Activated naive CD8-positive, alpha-beta T cell (primary cell): ENCODE results near the gene RYR2.

Source experiments
- H3K27ac Mint-ChIP-seq: one replicate; pipeline ENCODE4 v1.8.0; 2021; ENCODE audit warnings: mixed read lengths
- H3K27me3 Mint-ChIP-seq: one replicate; pipeline ENCODE4 v1.8.0; 2021; ENCODE audit warnings: mixed read lengths
- H3K36me3 Mint-ChIP-seq: one replicate; pipeline ENCODE4 v1.8.0; 2021; ENCODE audit warnings: mixed read lengths
- H3K4me1 Mint-ChIP-seq: one replicate; pipeline ENCODE4 v1.8.0; 2021; ENCODE audit warnings: low read depth, mixed read lengths
- H3K4me3 Mint-ChIP-seq: one replicate; pipeline ENCODE4 v1.8.0; 2021; ENCODE audit warnings: mild to moderate bottlenecking, mixed read lengths
- H3K9me3 Mint-ChIP-seq: one replicate; pipeline ENCODE4 v1.8.0; 2021; ENCODE audit warnings: low read depth, mixed read lengths

Gene RYR2

GRCh38 chr1:237740846-237741245 is 698.9 kb downstream of the RYR2 start:
- H3K36me3 Mint-ChIP-seq = no peaks in the 10 kb centered on the region
- H3K9me3 Mint-ChIP-seq = peaks cover 10% of the 10 kb centered on the region
- no peak overlapping the region for H3K27ac Mint-ChIP-seq
- no peaks in the 10 kb centered on the region for H3K27me3 Mint-ChIP-seq
- no peak overlapping the region for H3K4me3 Mint-ChIP-seq
- peaks cover 2% of the 10 kb centered on the region for H3K4me1 Mint-ChIP-seq

GRCh38 chr1:237745545-237745944 is 703.6 kb downstream of the RYR2 start:
- Mint-ChIP-seq H3K36me3 (no peaks in the 10 kb centered on the region), H3K9me3 (no peaks in the 10 kb centered on the region), H3K4me3 (no peak overlapping the region)

GRCh38 chr1:237748171-237748960 is 706.4 kb downstream of the RYR2 start:
- Mint-ChIP-seq H3K27ac (no peak overlapping the region), H3K27me3 (no peaks in the 10 kb centered on the region), H3K9me3 (peaks cover 3% of the 10 kb centered on the region), H3K4me3 (no peak overlapping the region), H3K36me3 (no peaks in the 10 kb centered on the region), H3K4me1 (no peaks in the 10 kb centered on the region)

More at GRCh38 chr1:237745545-237745944, 703.6 kb downstream of the RYR2 start:
- Mint-ChIP-seq H3K4me1 (no peaks in the 10 kb centered on the region), H3K27me3 (no peaks in the 10 kb centered on the region), H3K27ac (no peak overlapping the region)

DNA sequence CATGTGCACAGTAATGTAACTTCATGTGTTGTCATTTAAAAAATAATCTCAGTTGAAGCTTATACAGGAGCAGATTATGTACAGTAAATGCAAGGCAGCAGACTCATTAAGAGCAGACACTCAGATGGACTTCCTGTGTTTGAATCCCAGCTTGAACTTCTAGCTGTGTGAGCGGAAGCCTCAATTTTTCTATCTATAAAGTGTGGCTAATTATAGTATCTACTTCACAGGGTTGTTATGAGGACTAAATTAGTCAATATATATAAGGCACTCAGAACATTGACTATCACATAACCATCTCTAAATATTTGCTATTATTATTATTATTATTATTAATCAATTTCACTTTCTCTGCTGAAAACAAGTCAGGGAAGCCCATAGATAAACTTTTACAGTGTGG is 707.1 kb downstream of the RYR2 start:
- no peaks in the 10 kb centered on the region for H3K36me3 Mint-ChIP-seq
- no peak overlapping the region for H3K4me3 Mint-ChIP-seq
- peaks cover 3% of the 10 kb centered on the region for H3K9me3 Mint-ChIP-seq
- no peaks in the 10 kb centered on the region for H3K27me3 Mint-ChIP-seq
- no peaks in the 10 kb centered on the region for H3K4me1 Mint-ChIP-seq
- H3K27ac Mint-ChIP-seq = no peak overlapping the region

DNA sequence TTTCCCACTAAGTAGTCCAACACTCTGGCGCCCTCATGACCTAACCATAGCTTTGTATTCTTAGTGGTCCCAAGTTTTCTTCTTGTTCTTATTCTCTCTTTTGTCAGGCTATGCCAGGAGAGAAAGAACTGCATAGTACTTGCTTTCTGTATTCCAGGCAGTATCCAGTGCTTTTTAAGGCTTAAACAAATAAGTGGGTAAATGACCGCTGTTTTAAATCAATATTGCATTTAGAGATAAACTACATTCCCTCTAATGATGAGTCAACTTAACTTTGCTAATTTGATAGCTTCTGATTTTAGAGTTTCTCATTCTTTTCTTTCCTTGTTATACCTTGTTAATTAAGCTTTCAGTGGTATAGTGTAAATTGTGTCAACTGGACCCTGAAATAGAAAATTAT is 709.1 kb downstream of the RYR2 start:
- H3K27ac Mint-ChIP-seq = no peak overlapping the region

DNA sequence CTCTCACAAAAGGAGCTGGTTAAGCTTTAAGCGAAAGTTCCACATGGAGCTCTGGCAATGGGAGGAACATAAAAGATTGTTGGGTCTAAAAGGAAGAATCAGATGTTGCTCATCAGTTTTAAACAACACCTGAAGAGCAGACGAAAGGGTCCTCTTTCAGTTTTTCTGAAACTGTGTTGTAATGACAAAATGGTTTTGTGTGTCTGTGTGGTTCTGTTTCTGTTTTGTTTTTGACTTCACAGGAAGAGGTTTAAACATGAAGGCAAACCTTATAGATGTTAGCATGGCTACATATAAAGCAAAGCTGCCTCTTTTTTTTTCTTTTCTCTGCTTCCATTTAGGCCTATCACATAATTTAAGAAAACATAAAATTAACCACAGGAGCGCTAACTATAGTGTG is 712.6 kb downstream of the RYR2 start:
- Mint-ChIP-seq H3K4me1 (no peaks in the 10 kb centered on the region), H3K9me3 (peaks cover 3% of the 10 kb centered on the region), H3K4me3 (no peak overlapping the region), H3K27ac (no peak overlapping the region), H3K36me3 (no peaks in the 10 kb centered on the region), H3K27me3 (no peaks in the 10 kb centered on the region)

More for the DNA sequence above, 709.1 kb downstream of the RYR2 start:
- peaks cover 3% of the 10 kb centered on the region for H3K9me3 Mint-ChIP-seq
- H3K4me1 Mint-ChIP-seq = no peaks in the 10 kb centered on the region
- H3K27me3 Mint-ChIP-seq = no peaks in the 10 kb centered on the region
- no peak overlapping the region for H3K4me3 Mint-ChIP-seq
- H3K36me3 Mint-ChIP-seq = no peaks in the 10 kb centered on the region

GRCh38 chr1:237756304-237756967 is 714.5 kb downstream of the RYR2 start:
- Mint-ChIP-seq H3K4me3 (no peak overlapping the region), H3K36me3 (no peaks in the 10 kb centered on the region), H3K27ac (no peak overlapping the region), H3K4me1 (no peaks in the 10 kb centered on the region), H3K27me3 (no peaks in the 10 kb centered on the region), H3K9me3 (peaks cover 2% of the 10 kb centered on the region)

- H3K27ac Mint-ChIP-seq = no peak overlapping the region
- no peaks in the 10 kb centered on the region for H3K9me3 Mint-ChIP-seq
- H3K27me3 Mint-ChIP-seq = no peaks in the 10 kb centered on the region
- no peaks in the 10 kb centered on the region for H3K36me3 Mint-ChIP-seq
- H3K4me3 Mint-ChIP-seq = no peak overlapping the region
- no peaks in the 10 kb centered on the region for H3K4me1 Mint-ChIP-seq
Measured at GRCh38 chr1:237759377-237759776, 717.4 kb downstream of the RYR2 start.

DNA sequence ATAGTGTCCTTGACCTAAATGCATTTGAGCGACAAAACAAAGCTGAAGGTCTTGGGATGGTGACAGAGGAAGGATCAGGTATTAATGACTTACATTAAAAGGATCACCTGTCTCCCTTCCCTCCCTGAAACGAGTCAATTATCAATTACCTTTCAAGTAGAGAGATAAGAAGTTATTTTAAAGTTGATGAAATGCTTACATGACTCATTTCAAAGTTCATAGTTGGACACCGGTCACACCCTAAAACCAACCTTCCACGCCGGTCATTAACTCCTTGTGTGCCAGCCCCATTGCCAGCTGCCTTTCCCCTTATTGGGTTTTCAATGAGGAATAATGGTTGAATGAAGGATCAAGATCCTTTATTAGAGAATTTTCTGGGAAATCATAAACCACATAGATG is 719.0 kb downstream of the RYR2 start:
- no peak overlapping the region for H3K4me3 Mint-ChIP-seq
- no peaks in the 10 kb centered on the region for H3K27me3 Mint-ChIP-seq
- H3K27ac Mint-ChIP-seq = no peak overlapping the region
- H3K4me1 Mint-ChIP-seq = no peaks in the 10 kb centered on the region
- no peaks in the 10 kb centered on the region for H3K9me3 Mint-ChIP-seq
- no peaks in the 10 kb centered on the region for H3K36me3 Mint-ChIP-seq

- Mint-ChIP-seq H3K4me3 (no peak overlapping the region), H3K36me3 (no peaks in the 10 kb centered on the region), H3K27me3 (no peaks in the 10 kb centered on the region)
Measured at GRCh38 chr1:237763137-237763536, 721.2 kb downstream of the RYR2 start.

DNA sequence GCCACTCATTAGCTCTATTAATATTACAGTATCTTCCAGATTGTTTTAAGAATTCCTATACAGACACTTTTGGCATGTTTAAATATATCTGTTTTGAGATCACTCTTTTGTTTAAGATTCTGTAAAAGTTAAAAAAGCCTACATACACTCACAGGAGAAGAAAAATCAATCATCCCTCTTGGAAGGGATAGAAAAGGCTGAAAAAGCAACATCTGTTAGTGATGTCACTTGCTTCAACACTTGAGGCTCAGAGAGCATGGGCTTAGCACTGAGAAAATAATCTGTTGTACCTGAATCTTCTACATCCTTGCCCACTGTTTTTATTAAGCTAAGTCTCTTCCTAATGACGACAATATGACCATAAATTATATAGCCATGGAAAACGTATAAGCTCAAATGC is 721.8 kb downstream of the RYR2 start:
- H3K36me3 Mint-ChIP-seq = no peaks in the 10 kb centered on the region
- H3K4me1 Mint-ChIP-seq = no peaks in the 10 kb centered on the region
- H3K9me3 Mint-ChIP-seq = no peaks in the 10 kb centered on the region
- H3K27ac Mint-ChIP-seq = no peak overlapping the region
- no peaks in the 10 kb centered on the region for H3K27me3 Mint-ChIP-seq
- H3K4me3 Mint-ChIP-seq = no peak overlapping the region

More at GRCh38 chr1:237763137-237763536, 721.2 kb downstream of the RYR2 start:
- Mint-ChIP-seq H3K27ac (no peak overlapping the region), H3K4me1 (no peaks in the 10 kb centered on the region), H3K9me3 (no peaks in the 10 kb centered on the region)

GRCh38 chr1:237769916-237770315 is 727.9 kb downstream of the RYR2 start:
- H3K36me3 Mint-ChIP-seq = no peaks in the 10 kb centered on the region
- peaks cover 4% of the 10 kb centered on the region for H3K9me3 Mint-ChIP-seq
- no peak overlapping the region for H3K27ac Mint-ChIP-seq
- H3K27me3 Mint-ChIP-seq = no peaks in the 10 kb centered on the region
- H3K4me3 Mint-ChIP-seq = no peak overlapping the region
- H3K4me1 Mint-ChIP-seq = no peaks in the 10 kb centered on the region

DNA sequence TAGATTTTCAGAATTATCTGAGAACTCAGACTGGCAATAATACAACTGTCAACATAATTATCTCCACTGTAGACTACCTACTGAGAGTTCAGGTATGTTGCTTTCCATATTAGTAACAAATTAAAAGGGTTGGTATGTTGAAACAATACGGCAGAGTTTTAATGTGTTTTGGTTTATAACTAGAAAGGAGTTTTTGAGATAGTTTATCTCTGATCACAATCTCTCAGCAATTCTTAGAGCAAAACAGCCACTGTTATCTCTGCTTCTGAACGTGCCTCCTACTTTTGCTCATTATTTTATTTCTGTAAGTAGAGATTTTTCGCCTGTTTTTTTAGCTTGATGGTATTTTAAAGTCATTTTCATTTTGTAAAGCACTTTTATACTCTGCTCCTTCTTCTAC is 730.0 kb downstream of the RYR2 start:
- Mint-ChIP-seq H3K4me1 (no peaks in the 10 kb centered on the region), H3K36me3 (no peaks in the 10 kb centered on the region), H3K27ac (no peak overlapping the region), H3K4me3 (no peak overlapping the region), H3K27me3 (no peaks in the 10 kb centered on the region), H3K9me3 (peaks cover 4% of the 10 kb centered on the region)

DNA sequence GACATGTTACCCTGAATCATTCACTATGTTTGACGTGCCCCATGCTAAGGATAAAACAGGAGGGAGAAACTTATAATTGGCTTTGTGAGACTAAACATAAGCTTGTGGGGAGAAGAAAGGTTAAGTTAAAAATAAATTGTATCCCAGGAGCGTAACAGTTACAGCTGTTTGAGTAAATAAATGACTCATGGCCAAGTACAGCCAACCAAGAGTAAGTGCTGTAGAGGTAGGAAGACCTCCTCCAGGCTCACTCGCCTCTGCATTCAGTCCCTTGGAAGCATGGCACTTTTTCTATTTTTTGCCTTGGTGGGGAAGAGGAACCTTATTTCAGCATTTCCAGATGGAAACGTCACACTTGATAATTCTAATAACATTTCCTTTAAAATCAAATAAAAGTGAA is 732.3 kb downstream of the RYR2 start:
- no peak overlapping the region for H3K4me3 Mint-ChIP-seq
- no peak overlapping the region for H3K27ac Mint-ChIP-seq
- H3K9me3 Mint-ChIP-seq = peaks cover 4% of the 10 kb centered on the region
- H3K27me3 Mint-ChIP-seq = no peaks in the 10 kb centered on the region
- H3K4me1 Mint-ChIP-seq = no peaks in the 10 kb centered on the region
- H3K36me3 Mint-ChIP-seq = no peaks in the 10 kb centered on the region

DNA sequence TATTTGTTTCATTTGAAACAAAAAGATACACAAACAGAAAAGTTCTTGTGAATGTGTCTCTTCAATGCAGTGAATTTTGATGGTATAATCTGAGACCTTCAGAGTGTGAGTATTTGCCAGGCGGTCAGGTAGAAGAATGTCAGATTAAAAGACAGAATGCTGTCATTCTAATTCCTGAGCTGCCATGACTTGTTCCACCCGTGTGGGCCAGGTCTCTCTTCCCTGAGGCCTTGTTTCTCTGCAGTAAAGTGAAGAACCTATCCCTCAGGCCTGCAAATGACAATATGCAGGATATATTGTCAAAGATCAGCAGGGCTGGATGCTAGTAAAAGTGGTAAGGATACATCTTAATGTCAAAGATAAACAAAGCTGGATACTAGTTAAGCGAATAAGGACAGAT is 737.4 kb downstream of the RYR2 start:
- peaks cover under 1% of the 10 kb centered on the region for H3K9me3 Mint-ChIP-seq
- H3K27me3 Mint-ChIP-seq = no peaks in the 10 kb centered on the region
- no peak overlapping the region for H3K27ac Mint-ChIP-seq
- no peaks in the 10 kb centered on the region for H3K36me3 Mint-ChIP-seq
- no peak overlapping the region for H3K4me3 Mint-ChIP-seq
- no peaks in the 10 kb centered on the region for H3K4me1 Mint-ChIP-seq
